Naive thymus-derived CD4-positive, alpha-beta T cell (primary cell): Measurements from ENCODE around the gene ALDH4A1. TPM values are rescaled to one million over a fixed set of nuclear protein-coding genes. Genes with fewer than 3 reads are reported as not detected.

Experiments
- ATAC-seq: fragments of 150-1000 bp; cut with Tn5 transposase; 2 replicates; pipeline ENCODE4 v1.10.0; 2021; ENCODE audit warnings: mild to moderate bottlenecking, moderate library complexity
- CTCF ChIA-PET: fragments of 350-600 bp; sonication (Branson Sonifier 250); formaldehyde crosslinking; loops from one replicate; lab custom pipeline; 2021; ENCODE audit warnings: antibody characterized with exemption; lab: Charles Lee
- POLR2A ChIA-PET: fragments of 350-600 bp; sonication (Branson Sonifier 250); formaldehyde crosslinking; loops from one replicate; lab custom pipeline; 2021; ENCODE audit warnings: antibody characterized with exemption, inconsistent platforms; lab: Charles Lee
- DNase-seq, 9 donors: peaks; one replicate each; pipeline versions ENCODE4 v3.0.0 to v3.0.0-alpha.2; 2020 to 2022; ENCODE audit warnings: mixed read lengths in 1 of 9
- H3K27ac ChIP-seq: one replicate; pipeline ENCODE4 v1.7.0; 2013; ENCODE audit warnings: mild to moderate bottlenecking, low read depth, low read length, moderate library complexity
- H3K27me3 ChIP-seq, 2 donors: one replicate each; pipeline ENCODE4 v1.7.0; 2013; ENCODE audit warnings: low read length in 2 of 2, mild to moderate bottlenecking in 2 of 2, moderate library complexity in 2 of 2; ENCODE audit not compliant: control insufficient read depth in 2 of 2, insufficient read depth in 2 of 2
- H3K36me3 ChIP-seq, 3 experiments: 1 replicate in 2 of 3; 2 replicates in 1 of 3; pipeline ENCODE4 v1.7.0; 2013; ENCODE audit warnings: low read length in 3 of 3, mild to moderate bottlenecking in 3 of 3, moderate library complexity in 1 of 3; ENCODE audit not compliant: insufficient read depth in 3 of 3, control insufficient read depth in 2 of 3
- H3K4me1 ChIP-seq, 2 donors: one replicate each; pipeline ENCODE4 v1.7.0; 2013; ENCODE audit warnings: low read length in 2 of 2, mild to moderate bottlenecking in 2 of 2, moderate library complexity in 1 of 2; ENCODE audit not compliant: control insufficient read depth in 2 of 2, insufficient read depth in 2 of 2
- H3K4me3 ChIP-seq: 2 replicates; pipeline ENCODE4 v1.7.0; 2013; ENCODE audit warnings: mild to moderate bottlenecking, low read length
- H3K9me3 ChIP-seq, 3 experiments: 1 replicate in 2 of 3; 2 replicates in 1 of 3; pipeline ENCODE4 v1.7.0; 2013; ENCODE audit warnings: low read length in 3 of 3; ENCODE audit not compliant: control insufficient read depth in 2 of 3
- H3K27ac Mint-ChIP-seq, 9 donors: one replicate each; pipeline ENCODE4 v1.8.0; 2020 to 2022; ENCODE audit warnings: mixed read lengths in 9 of 9, mild to moderate bottlenecking in 8 of 9, moderate library complexity in 5 of 9, inconsistent platforms in 2 of 9
- H3K27me3 Mint-ChIP-seq, 5 donors: one replicate each; pipeline ENCODE4 v1.8.0; 2021 to 2022; ENCODE audit warnings: mixed read lengths in 5 of 5, mild to moderate bottlenecking in 1 of 5
- H3K36me3 Mint-ChIP-seq, 5 donors: one replicate each; pipeline ENCODE4 v1.8.0; 2020 to 2022; ENCODE audit warnings: mixed read lengths in 5 of 5, mild to moderate bottlenecking in 3 of 5, inconsistent platforms in 1 of 5
- H3K4me1 Mint-ChIP-seq, 7 donors: one replicate each; pipeline ENCODE4 v1.8.0; 2020 to 2022; ENCODE audit warnings: mixed read lengths in 7 of 7, mild to moderate bottlenecking in 3 of 7, inconsistent platforms in 1 of 7
- H3K4me3 Mint-ChIP-seq, 10 donors: one replicate each; pipeline ENCODE4 v1.8.0; 2020 to 2022; ENCODE audit warnings: mild to moderate bottlenecking in 10 of 10, mixed read lengths in 10 of 10, moderate library complexity in 6 of 10, inconsistent platforms in 2 of 10
- H3K9me3 Mint-ChIP-seq, 11 donors: one replicate each; pipeline ENCODE4 v1.8.0; 2020 to 2022; ENCODE audit warnings: mixed read lengths in 11 of 11, mild to moderate bottlenecking in 4 of 11, inconsistent platforms in 1 of 11, moderate library complexity in 1 of 11
- intact Hi-C, 2 donors: fragments of 100-400 bp; cut with micrococcal nuclease; formaldehyde crosslinking; loops; one replicate each; pipeline ENCODE4 v1.15.1; 2023
- polyA plus RNA-seq, 2 donors: library from polyadenylated mRNA; unstranded; fragments of 300-500 nt; fragmentation: Illumina TruSeq; gene quantifications; one replicate each; pipeline ENCODE4 v1.2.3, GENCODE V29; 2021
- total RNA-seq, 6 experiments: library from RNA in 5 of 6; stranded (reverse) in 5 of 6; gene quantifications; 1 replicate in 5 of 6; 2 replicates in 1 of 6; pipeline ENCODE4 v1.2.3 and lab custom pipeline; 2021 to 2026

ALDH4A1 gene
- total and polyA plus RNA-seq, 7 experiments from 2014 or later = 0.94 to 3.2 (median 1.4) TPM

DNA sequence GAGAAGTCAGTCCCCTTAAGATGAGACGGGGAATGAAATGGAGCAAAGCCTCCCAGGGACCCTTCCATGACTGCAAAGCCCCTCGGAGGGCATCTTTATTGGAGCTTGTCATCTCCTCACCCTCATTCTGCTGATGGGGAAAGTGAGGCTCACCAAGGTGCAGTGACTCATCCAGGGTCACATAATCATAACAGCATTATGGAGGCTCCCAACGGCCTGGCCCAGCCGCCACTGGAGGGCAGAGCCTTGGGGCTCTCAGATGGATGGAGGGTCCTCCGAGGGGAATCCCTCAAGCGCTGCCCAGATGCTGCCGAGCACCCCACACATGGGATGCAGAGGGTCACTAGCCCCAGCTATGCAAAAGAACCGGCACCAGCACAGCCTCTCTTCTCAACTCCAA lies 35.2 kb upstream of the ALDH4A1 start:
- Histone ChIP-seq H3K4me3 (no peak overlapping the region), H3K4me1 (peaks cover 46 to 49% of the 10 kb centered on the region in 2 donors), H3K27ac (no peak overlapping the region), H3K9me3 (no peaks in the 10 kb centered on the region), H3K36me3 (no peaks in the 10 kb centered on the region), H3K27me3 (no peaks in the 10 kb centered on the region)
- Mint-ChIP-seq H3K9me3 (no peaks in the 10 kb centered on the region), H3K4me3 (no peak overlapping the region), H3K27me3 (no peaks in the 10 kb centered on the region), H3K4me1 (peaks cover 32 to 77% (median 72%) of the 10 kb centered on the region in 7 donors), H3K27ac (peak overlapping the region in 3 of 9 donors; percentile 54 to 79 (median 68)), H3K36me3 (peaks cover 0 to 2% (median 0%) of the 10 kb centered on the region in 5 donors)
- intact Hi-C loops = no loop called here
- POLR2A ChIA-PET = interaction anchor here (0.7 to 2.4 kb wide), 2 partner anchors 10 to 13 kb away, joined by 3 to 10 read pairs; no protein-coding TSS in a partner anchor
- ATAC-seq = no peak
- CTCF ChIA-PET = no interaction called here
- DNase-seq = no peak

DNA sequence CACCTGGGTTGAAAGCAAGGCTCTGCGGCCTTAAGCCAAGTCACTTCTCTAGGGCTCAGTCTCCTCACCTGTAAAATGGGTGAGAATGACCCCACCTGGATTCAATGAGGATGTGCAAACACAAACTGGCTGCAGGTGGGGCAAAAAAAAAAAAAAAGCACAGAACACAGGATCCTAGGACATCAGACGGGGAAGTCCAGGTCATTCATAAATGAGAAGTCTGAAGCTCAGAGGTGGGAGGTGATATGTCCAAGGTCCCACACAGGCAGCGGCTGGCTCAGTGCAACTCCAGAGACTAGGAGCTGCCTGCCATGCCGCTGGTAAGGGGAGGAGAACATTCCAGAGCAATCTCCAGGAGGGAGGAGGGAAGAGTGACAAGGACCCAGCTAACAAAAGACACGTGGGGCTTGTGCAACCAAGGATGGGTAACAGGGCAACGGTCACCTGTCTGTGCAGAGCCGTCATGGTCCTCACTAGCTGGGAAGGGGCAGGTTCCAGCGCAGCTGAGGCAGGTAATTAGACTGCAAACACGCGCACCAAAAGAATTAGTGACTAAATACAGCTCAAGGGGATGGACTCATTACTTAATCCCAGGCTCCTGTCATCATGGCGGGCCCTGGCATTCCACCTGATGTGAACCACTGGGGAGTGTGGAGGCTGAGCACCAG lies 34.6 kb upstream of the ALDH4A1 start:
- H3K4me1 Mint-ChIP-seq = peaks cover 32 to 77% (median 73%) of the 10 kb centered on the region in 7 donors
- Histone ChIP-seq H3K27ac (no peak overlapping the region), H3K27me3 (no peaks in the 10 kb centered on the region), H3K9me3 (no peaks in the 10 kb centered on the region), H3K4me1 (peaks cover 47% of the 10 kb centered on the region in 2 donors), H3K36me3 (no peaks in the 10 kb centered on the region), H3K4me3 (no peak overlapping the region)
- intact Hi-C loops = no loop called here
- CTCF ChIA-PET = no interaction called here
- no peaks in the 10 kb centered on the region for H3K9me3 Mint-ChIP-seq
- no peak for ATAC-seq
- no peak for DNase-seq
- POLR2A ChIA-PET = interaction anchor here (0.7 to 2.4 kb wide), 2 partner anchors 10 to 14 kb away, joined by 3 to 10 read pairs; no protein-coding TSS in a partner anchor
- no peaks in the 10 kb centered on the region for H3K27me3 Mint-ChIP-seq
- no peak overlapping the region for H3K4me3 Mint-ChIP-seq
- peak overlapping the region; percentile 43 to 85 (median 79) for H3K27ac Mint-ChIP-seq
- H3K36me3 Mint-ChIP-seq = peaks cover 0 to 3% (median 0%) of the 10 kb centered on the region in 5 donors

DNA sequence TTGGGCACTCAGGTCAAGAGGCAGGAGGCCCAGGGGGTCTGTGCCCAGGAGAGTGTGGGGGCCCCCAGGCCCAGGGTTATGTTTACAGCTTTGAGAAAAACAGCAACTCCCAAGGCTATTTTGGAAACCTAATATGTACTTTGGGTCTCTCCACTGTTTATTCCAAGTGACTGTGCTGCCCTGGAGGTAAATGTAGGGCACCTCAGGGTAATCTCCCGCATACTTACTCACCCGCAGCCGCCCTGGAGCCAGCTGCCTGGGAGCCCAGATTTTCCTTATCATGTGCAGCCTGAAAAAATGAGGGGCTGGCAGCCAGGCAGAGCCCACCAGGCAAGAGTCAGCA lies 34.1 kb upstream of the ALDH4A1 start:
- Histone ChIP-seq H3K27ac (no peak overlapping the region), H3K9me3 (no peaks in the 10 kb centered on the region), H3K4me3 (no peak overlapping the region), H3K4me1 (peaks cover 47 to 52% of the 10 kb centered on the region in 2 donors), H3K27me3 (no peaks in the 10 kb centered on the region), H3K36me3 (no peaks in the 10 kb centered on the region)
- DNase-seq = no peak
- Mint-ChIP-seq H3K9me3 (no peaks in the 10 kb centered on the region), H3K4me1 (peaks cover 33 to 79% (median 73%) of the 10 kb centered on the region in 7 donors), H3K27me3 (no peaks in the 10 kb centered on the region), H3K27ac (peak overlapping the region in 6 of 9 donors; percentile 43 to 85 (median 74)), H3K36me3 (peaks cover 0 to 3% (median 0%) of the 10 kb centered on the region in 5 donors), H3K4me3 (no peak overlapping the region)
- intact Hi-C loops = no loop called here
- no peak for ATAC-seq
- ChIA-PET POLR2A (interaction anchor here (2.4 kb wide), 1 partner anchor 9 kb away, joined by 10 read pairs; no protein-coding TSS in a partner anchor), CTCF (interaction anchor here (0.9 kb wide), 1 partner anchor 31 kb away, joined by 5 read pairs; no protein-coding TSS in a partner anchor)

DNA sequence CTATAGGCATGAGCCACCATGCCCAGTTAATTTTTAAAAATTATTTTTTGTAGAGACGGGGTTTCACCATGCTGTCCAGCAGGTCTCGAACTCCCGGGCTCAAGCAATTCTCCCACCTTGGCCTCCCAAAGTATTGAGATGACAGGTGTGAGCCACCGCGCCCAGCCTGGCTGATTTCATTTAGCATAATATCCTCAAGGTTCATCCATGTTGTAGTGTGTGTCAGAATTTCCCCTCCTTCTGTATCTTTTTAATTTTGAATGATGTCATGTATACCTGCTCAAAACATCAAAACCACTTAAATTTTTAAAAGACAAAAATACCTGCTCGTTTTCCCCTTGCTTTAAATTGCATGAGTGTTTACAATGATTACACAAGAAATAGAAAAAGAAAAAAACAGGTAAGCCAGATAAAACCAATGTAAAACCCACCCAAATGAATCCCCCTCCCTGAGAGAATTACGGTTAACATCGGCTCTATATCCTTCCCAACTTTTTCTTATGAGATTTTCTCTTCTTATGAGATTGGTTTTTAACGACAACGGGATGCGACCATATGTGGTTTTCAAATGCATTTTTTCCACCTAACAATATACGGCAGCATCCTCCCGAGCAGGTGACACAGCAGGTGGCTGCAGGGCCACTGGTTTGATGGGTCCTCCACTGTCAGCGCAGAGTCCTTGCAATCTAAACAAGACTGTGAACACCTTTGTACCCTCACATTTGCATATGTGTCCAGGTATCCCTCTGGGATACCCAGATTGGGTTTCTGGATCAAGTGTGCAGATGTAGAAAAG lies 32.0 kb upstream of the ALDH4A1 start:
- POLR2A ChIA-PET = interaction anchor here (0.6 kb wide), 1 partner anchor 9 kb away, joined by 3 read pairs; no protein-coding TSS in a partner anchor
- intact Hi-C loops = no loop called here
- H3K4me3 Mint-ChIP-seq = peak overlapping the region in 5 of 10 donors; percentile 30 to 74 (median 51)
- Histone ChIP-seq H3K4me1 (peaks cover 42 to 48% of the 10 kb centered on the region in 2 donors), H3K27me3 (no peaks in the 10 kb centered on the region), H3K36me3 (no peaks in the 10 kb centered on the region), H3K4me3 (peak overlapping the region; percentile 33), H3K9me3 (no peaks in the 10 kb centered on the region), H3K27ac (peak overlapping the region; percentile 11)
- H3K36me3 Mint-ChIP-seq = peaks cover 0 to 3% (median 0%) of the 10 kb centered on the region in 5 donors
- ATAC-seq (peak; percentile 40), DNase-seq (peak in 1 of 9 donors; percentile 55)
- H3K27ac Mint-ChIP-seq = peak overlapping the region in 8 of 9 donors; percentile 41 to 91 (median 74)
- H3K9me3 Mint-ChIP-seq = no peaks in the 10 kb centered on the region
- peaks cover 33 to 79% (median 73%) of the 10 kb centered on the region in 7 donors for H3K4me1 Mint-ChIP-seq
- CTCF ChIA-PET = no interaction called here
- H3K27me3 Mint-ChIP-seq = no peaks in the 10 kb centered on the region

DNA sequence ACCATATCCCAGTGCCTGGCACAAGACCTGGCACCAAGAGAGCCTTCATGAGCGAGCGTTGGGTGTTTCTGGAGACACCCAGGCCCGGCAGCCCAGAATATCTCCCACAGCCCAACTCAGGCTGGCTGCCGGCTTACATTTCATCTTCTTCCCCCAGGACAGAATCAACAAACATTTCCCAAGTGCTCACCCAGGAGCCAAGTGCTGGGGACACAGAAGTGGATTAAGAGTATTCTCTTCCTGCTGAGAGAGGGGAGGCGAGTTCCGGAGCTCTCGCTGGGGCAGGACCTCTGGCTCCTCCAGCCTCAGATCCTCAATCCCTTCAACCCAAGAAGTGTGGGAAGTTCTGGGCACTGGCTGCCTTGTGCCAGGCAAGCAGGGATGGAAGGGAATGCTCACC lies 30.5 kb upstream of the ALDH4A1 start:
- Mint-ChIP-seq H3K27ac (peak overlapping the region in 5 of 9 donors; percentile 15 to 68 (median 61)), H3K4me1 (peaks cover 45 to 87% (median 82%) of the 10 kb centered on the region in 7 donors), H3K9me3 (no peaks in the 10 kb centered on the region), H3K27me3 (no peaks in the 10 kb centered on the region), H3K4me3 (peak overlapping the region in 1 of 10 donors; percentile 43), H3K36me3 (peaks cover 0 to 3% (median 0%) of the 10 kb centered on the region in 5 donors)
- Histone ChIP-seq H3K9me3 (no peaks in the 10 kb centered on the region), H3K4me3 (no peak overlapping the region), H3K36me3 (no peaks in the 10 kb centered on the region), H3K4me1 (peaks cover 50 to 55% of the 10 kb centered on the region in 2 donors), H3K27ac (no peak overlapping the region), H3K27me3 (no peaks in the 10 kb centered on the region)
- ChIA-PET POLR2A (interaction anchor here (0.6 kb wide), 1 partner anchor 18 kb away, joined by 3 read pairs; no protein-coding TSS in a partner anchor), CTCF (interaction anchor here (1.5 kb wide), 1 partner anchor 40 kb away, joined by 3 read pairs; no protein-coding TSS in a partner anchor)
- intact Hi-C loops = no loop called here
- DNase-seq (no peak), ATAC-seq (no peak)

DNA sequence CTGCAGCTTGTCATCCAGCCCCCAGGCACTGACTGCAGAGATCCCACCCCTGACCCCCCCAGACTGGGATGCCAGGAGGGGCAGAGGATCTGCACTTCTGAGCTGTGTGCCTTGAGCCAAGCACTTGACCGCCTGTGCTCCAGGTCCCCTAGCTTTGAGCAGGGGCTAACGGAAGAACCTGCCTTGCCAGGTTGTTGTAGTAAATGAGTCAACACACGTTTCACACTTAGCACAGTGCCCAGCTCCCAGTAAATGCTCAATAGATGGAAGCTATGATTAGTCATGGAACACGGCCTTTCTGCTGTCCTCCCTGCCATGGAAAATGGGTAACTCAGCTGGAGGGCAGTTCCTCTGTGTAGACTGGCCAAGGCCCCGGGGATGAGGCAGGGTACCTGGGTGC lies 30.0 kb upstream of the ALDH4A1 start:
- DNase-seq (no peak), ATAC-seq (no peak)
- H3K4me3 ChIP-seq = no peak overlapping the region
- Mint-ChIP-seq H3K9me3 (no peaks in the 10 kb centered on the region), H3K4me1 (peaks cover 48 to 91% (median 86%) of the 10 kb centered on the region in 7 donors), H3K36me3 (peaks cover 0 to 3% (median 0%) of the 10 kb centered on the region in 5 donors), H3K27me3 (no peaks in the 10 kb centered on the region), H3K4me3 (peak overlapping the region in 2 of 10 donors; percentile 43 to 60), H3K27ac (peak overlapping the region in 7 of 9 donors; percentile 15 to 72 (median 61))
- H3K36me3 ChIP-seq = no peaks in the 10 kb centered on the region
- no peak overlapping the region for H3K27ac ChIP-seq
- H3K27me3 ChIP-seq = no peaks in the 10 kb centered on the region
- H3K4me1 ChIP-seq = peaks cover 54 to 60% of the 10 kb centered on the region in 2 donors
- intact Hi-C loops = no loop called here
- CTCF ChIA-PET = interaction anchor here (0.5 to 1.5 kb wide), 2 partner anchors 40 to 233 kb away, joined by 3 read pairs; no protein-coding TSS in a partner anchor
- POLR2A ChIA-PET = interaction anchor here (0.6 to 1.4 kb wide), 2 partner anchors 17 to 24 kb away, joined by 3 to 5 read pairs; partner anchors contain the start of gene IFFO2
- H3K9me3 ChIP-seq = no peaks in the 10 kb centered on the region
